Mucosa of descending colon (tissue), 3 donors: ENCODE results near the gene PCSK4. TPM values are rescaled to one million over a fixed set of nuclear protein-coding genes. Genes with fewer than 3 reads are reported as not detected.

Experiments used
- ATAC-seq: fragments of 200-7000 bp; cut with Tn5 transposase; one replicate; pipeline ENCODE4 v1.9.1; 2020; ENCODE audit warnings: mild to moderate bottlenecking, moderate library complexity
- DNase-seq, 3 donors: peaks; one replicate each; pipeline ENCODE4 v3.0.0-alpha.2; 2020
- H3K36me3 ChIP-seq: fragments of 200-600 bp; one replicate; pipeline ENCODE4 v1.8.0; 2021; ENCODE audit warnings: low read depth, mild to moderate bottlenecking
- H3K4me1 ChIP-seq: fragments of 200-600 bp; one replicate; pipeline ENCODE4 v1.8.0; 2021; ENCODE audit warnings: low read depth, mild to moderate bottlenecking
- H3K4me3 ChIP-seq: fragments of 200-600 bp; one replicate; pipeline ENCODE4 v1.8.0; 2021; ENCODE audit warnings: mild to moderate bottlenecking
- H3K9me3 ChIP-seq: fragments of 200-600 bp; one replicate; pipeline ENCODE4 v1.8.0; 2021; ENCODE audit warnings: mild to moderate bottlenecking
- intact Hi-C, 2 donors: fragments of 100-400 bp; cut with DNase I in 1 of 2; cut with micrococcal nuclease in 1 of 2; formaldehyde crosslinking; loops; one replicate each; pipeline versions ENCODE4 v1.11.0 to v1.11.1; 2022; cut with DNase I, micrococcal nuclease
- total RNA-seq, 3 donors: library from RNA; stranded (reverse); fragmentation: NEBNext Ultra II Directional in 2 of 3; extraction: Animal tissue kit (Norgen Biotek cat#: 25700) in 2 of 3; gene quantifications; one replicate each; pipeline versions ENCODE4 v1.2.1 to v1.2.4, GENCODE V29; 2021 to 2023
- TF ChIP-seq, protein P1 (sequence below): fragments of 200-600 bp; IDR thresholded peaks from one replicate; pipeline ENCODE4 v1.8.0; 2022; ENCODE audit warnings: antibody characterized with exemption, mild to moderate bottlenecking
- donor health status: DM: no; HTN: no; CAD: no; lungs with moderate emphysema.
- donor health status: DM: no; HTN: no; CAD: no.
- donor health status: DM: no; HTN: yes; CAD: no.

PCSK4 gene
- total RNA-seq, 3 donors from 2014 or later: 3.3 to 7.5 (median 4.9) TPM

DNA sequence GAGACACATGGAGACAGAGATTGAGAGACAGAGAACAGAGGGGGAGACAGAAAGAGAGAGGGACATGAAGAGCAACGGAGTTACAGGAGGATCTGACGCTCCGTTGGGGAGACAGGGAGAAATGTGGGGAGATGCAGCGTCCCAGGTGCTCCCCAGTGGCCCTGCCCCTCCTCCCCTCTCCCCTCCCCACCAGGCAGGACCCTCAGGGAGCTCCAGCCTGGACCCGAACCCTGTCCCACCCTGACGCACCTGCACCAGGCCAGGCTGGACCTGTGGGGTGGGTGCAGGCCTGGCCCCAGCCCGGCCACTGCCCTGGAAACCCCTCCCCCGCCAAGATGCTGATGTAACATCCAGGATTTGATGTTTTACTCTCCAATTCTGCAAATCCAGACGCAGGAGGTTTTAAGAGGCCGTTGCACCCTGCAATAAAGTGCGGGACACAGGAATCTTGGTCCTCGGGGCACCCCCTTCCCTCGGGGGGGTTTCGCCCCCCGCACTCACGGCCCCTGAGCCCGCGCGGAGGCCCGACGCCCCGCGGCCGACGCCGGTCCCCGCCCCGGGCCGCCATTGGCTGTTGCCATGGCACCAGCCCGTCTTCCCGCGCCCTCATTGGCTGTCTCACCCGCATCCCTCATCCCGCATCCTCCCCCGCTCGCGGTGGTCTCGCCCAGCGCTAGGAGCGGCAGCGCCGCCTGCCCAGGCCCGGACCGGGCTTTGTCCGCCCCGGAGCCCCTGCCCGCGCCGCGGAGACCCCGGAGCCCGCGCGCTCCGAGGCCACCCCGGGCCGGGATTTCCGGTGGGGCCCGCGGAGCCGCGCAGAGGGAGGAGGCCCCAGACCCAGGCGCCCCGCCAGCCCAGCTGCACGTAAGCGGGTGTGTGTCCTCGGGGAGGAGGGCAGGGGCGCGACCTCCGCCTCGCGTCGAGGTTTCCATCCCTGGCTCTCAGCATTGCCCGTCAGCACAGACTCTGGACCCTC, 40.4 kb downstream of the PCSK4 start, which contains the start of gene APC2:
Gene APC2 (plus strand): TSS at position 655 of the 976 bp plus-strand sequence. CDS start 2,881 bp downstream, outside the sequence.
- no peaks in the 10 kb centered on the region for H3K36me3 ChIP-seq
- TF ChIP-seq, protein P1, sequence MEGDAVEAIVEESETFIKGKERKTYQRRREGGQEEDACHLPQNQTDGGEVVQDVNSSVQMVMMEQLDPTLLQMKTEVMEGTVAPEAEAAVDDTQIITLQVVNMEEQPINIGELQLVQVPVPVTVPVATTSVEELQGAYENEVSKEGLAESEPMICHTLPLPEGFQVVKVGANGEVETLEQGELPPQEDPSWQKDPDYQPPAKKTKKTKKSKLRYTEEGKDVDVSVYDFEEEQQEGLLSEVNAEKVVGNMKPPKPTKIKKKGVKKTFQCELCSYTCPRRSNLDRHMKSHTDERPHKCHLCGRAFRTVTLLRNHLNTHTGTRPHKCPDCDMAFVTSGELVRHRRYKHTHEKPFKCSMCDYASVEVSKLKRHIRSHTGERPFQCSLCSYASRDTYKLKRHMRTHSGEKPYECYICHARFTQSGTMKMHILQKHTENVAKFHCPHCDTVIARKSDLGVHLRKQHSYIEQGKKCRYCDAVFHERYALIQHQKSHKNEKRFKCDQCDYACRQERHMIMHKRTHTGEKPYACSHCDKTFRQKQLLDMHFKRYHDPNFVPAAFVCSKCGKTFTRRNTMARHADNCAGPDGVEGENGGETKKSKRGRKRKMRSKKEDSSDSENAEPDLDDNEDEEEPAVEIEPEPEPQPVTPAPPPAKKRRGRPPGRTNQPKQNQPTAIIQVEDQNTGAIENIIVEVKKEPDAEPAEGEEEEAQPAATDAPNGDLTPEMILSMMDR: no peak
- H3K9me3 ChIP-seq: no peaks in the 10 kb centered on the region
- no peak within 1 kb of the TSS for H3K4me3 ChIP-seq
- ATAC-seq (no peak), DNase-seq (no peak)
- H3K4me1 ChIP-seq: peaks cover 18% of the 10 kb centered on the region
- intact Hi-C loops: no loop called here

DNA sequence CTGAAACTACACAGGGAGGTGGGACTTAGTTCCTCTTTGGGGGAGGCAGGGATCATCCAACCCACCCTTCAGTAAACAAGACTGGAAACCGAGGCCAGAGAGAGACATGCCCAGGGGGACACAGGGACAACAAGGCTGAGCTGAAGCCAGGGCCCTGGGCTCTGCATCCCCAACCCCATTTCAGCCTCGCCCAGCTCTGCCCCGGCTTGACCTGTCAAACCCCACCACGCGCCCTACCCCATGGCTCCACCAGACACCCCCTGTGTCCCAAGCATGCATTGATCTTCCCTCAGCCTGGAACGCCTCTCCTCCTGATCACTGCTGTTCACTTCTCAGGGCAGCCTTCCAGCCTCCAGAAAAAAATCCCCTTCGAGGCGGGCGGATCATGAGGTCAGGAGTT, 42.2 kb downstream of the PCSK4 start:
- no peaks in the 10 kb centered on the region for H3K36me3 ChIP-seq
- TF ChIP-seq, protein P1: no peak
- DNase-seq: no peak
- intact Hi-C loops: no loop called here
- ATAC-seq: no peak
- H3K4me3 ChIP-seq: no peak overlapping the region
- no peaks in the 10 kb centered on the region for H3K9me3 ChIP-seq
- H3K4me1 ChIP-seq: peaks cover 15% of the 10 kb centered on the region

DNA sequence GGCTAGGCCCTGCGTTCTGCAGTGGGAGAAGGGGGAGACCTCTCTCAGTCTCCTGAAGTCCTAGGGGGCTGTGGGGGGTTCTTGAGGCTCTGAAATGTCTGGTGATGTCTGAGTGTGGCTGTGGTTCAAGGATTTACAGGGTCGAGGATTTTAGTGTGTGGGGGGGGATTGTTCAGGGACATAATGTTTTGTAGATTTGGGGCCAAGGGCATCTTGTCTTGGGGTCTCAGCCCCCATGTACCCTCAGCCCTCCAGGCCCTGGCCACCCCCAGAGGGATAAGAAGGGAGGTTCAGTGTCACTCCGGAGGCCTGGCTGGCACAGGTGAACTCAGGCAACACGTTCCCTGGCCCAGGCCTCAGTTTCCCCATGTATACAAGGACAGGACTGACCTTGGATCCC, 42.6 kb downstream of the PCSK4 start:
- no peak overlapping the region for H3K4me3 ChIP-seq
- intact Hi-C loops: no loop called here
- H3K36me3 ChIP-seq: no peaks in the 10 kb centered on the region
- TF ChIP-seq, protein P1: no peak
- H3K4me1 ChIP-seq: peaks cover 15% of the 10 kb centered on the region
- ATAC-seq (no peak), DNase-seq (no peak)
- no peaks in the 10 kb centered on the region for H3K9me3 ChIP-seq

DNA sequence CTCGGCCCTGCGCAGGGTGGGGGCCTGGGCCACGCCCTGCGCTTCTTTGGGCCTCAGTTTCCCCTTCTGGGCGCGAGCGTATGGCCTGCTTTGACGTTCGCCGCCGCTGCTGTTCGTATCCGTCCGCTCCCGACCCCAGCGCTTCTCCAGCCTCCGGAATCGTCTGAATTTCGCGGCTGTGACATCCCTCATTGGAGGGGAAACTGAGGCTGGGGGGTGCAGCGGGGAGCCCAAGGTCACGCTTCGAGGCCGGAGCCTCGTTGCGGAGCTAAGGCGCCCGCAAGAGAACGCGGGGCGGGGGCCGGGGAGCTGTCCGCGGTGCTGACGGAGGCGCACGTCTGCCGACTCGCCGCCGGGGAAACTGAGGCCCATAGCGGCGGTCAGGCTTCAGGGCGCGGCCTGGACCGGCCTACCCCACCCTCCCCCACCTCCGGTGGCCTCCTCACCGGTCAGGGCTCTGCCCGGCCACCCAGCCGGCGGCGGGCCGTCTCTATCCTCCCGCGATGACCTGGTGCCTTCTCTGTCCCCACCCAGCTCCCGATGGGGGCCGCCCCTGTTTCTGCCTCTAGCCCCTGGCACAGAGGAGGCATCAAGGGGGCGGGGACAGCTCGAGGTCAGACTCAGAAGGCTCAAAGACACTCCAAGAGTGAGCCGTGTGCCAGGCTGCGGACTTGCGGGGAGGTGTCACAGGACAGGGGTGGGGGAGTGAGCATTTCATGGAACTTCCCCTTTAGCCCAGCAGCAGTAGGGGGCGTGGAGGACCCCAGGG, 43.3 kb downstream of the PCSK4 start:
- intact Hi-C loops: no loop called here
- H3K4me1 ChIP-seq: peaks cover 15% of the 10 kb centered on the region
- DNase-seq (no peak), ATAC-seq (no peak)
- H3K9me3 ChIP-seq: no peaks in the 10 kb centered on the region
- H3K36me3 ChIP-seq: no peaks in the 10 kb centered on the region
- H3K4me3 ChIP-seq: no peak overlapping the region
- TF ChIP-seq, protein P1: no peak

DNA sequence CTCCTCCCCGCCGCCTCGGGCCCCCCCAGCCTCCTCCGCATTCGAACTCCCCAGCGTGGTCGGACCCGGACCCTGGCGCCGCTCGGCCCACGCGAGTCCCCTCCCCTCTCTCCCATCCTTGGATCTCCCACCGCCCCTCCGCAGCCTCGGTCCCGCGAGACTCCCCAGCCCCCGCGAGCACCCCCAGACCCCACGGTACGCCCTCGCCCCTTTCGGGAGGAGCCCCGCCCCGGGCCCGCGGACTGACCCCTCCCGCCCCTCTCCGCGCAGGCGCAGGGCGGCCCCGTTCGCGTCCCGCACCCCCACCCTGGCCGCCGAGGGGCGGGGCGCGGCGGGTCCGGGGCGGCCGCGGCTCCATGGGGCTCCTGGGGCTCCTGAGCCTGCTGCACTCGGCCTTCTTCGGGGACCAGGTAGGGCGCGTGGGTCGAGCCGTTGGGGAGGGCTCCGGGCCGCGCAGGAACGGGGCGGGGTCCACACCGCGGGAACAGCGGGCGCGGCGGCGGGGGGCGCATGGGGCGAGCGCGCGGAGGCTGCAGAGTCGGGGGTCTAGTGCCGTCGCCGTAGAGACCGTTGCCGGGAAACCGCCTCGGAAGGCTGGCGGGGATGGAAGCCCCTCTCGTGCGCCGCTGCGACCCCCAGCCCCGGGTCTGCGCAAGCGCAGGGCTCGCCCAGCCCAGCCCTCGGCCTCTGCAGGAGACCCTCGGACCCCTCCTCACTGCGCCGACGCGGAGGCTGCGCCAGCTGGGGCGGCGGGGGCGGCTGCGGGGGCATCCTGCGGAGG, 44.0 kb downstream of the PCSK4 start:
- H3K9me3 ChIP-seq: no peaks in the 10 kb centered on the region
- intact Hi-C loops: no loop called here
- H3K4me1 ChIP-seq: peaks cover 15% of the 10 kb centered on the region
- TF ChIP-seq, protein P1: no peak
- H3K36me3 ChIP-seq: peaks cover 3% of the 10 kb centered on the region
- DNase-seq: no peak
- no peak for ATAC-seq
- H3K4me3 ChIP-seq: no peak overlapping the region
